ENCODE measurements around the gene OPCML.

The OPCML gene

GRCh38 chr11:133531971-133532651 lies at the start of gene OPCML:
OPCML (minus strand) TSS chr11:133532501.
- FAIRE-seq (no peak), DNase-seq (ENCODE audit: insufficient read length, low spot score) (no peak)

GRCh38 chr11:133581091-133581490 lies 48.8 kb upstream of the OPCML start:
- FAIRE-seq (no peak), DNase-seq (ENCODE audit: insufficient read length, low spot score) (no peak)

GRCh38 chr11:133579165-133580031 lies 47.1 kb upstream of the OPCML start:
- FAIRE-seq (no peak), DNase-seq (ENCODE audit: insufficient read length, low spot score) (no peak)

GRCh38 chr11:133577403-133577802 lies 45.1 kb upstream of the OPCML start:
- FAIRE-seq: no peak
- DNase-seq (ENCODE audit: insufficient read length, low spot score): no peak

GRCh38 chr11:133576351-133576750 lies 44.0 kb upstream of the OPCML start:
- DNase-seq (ENCODE audit: insufficient read length, low spot score) (no peak), FAIRE-seq (no peak)

GRCh38 chr11:133573081-133573480 lies 40.8 kb upstream of the OPCML start:
- no peak for FAIRE-seq
- DNase-seq (ENCODE audit: insufficient read length, low spot score): no peak

GRCh38 chr11:133570376-133570775 lies 38.1 kb upstream of the OPCML start:
- FAIRE-seq (no peak), DNase-seq (ENCODE audit: insufficient read length, low spot score) (no peak)

- FAIRE-seq (no peak), DNase-seq (ENCODE audit: insufficient read length, low spot score) (no peak)
Observed at GRCh38 chr11:133563505-133564025, 31.3 kb upstream of the OPCML start.

GRCh38 chr11:133560472-133560855 lies 28.2 kb upstream of the OPCML start:
- no peak for FAIRE-seq
- no peak for DNase-seq (ENCODE audit: insufficient read length, low spot score)

- FAIRE-seq (no peak), DNase-seq (ENCODE audit: insufficient read length, low spot score) (no peak)
Observed at GRCh38 chr11:133559833-133560471, 27.7 kb upstream of the OPCML start.

- FAIRE-seq (no peak), DNase-seq (ENCODE audit: insufficient read length, low spot score) (no peak)
Observed at GRCh38 chr11:133559382-133559781, 27.1 kb upstream of the OPCML start.

GRCh38 chr11:133555034-133555433 lies 22.7 kb upstream of the OPCML start:
- no peak for DNase-seq (ENCODE audit: insufficient read length, low spot score)
- no peak for FAIRE-seq

GRCh38 chr11:133553885-133554740 lies 21.8 kb upstream of the OPCML start:
- FAIRE-seq: no peak
- no peak for DNase-seq (ENCODE audit: insufficient read length, low spot score)

- no peak for FAIRE-seq
Observed at GRCh38 chr11:133552938-133553337, 20.6 kb upstream of the OPCML start.

GRCh38 chr11:133551064-133551463 lies 18.8 kb upstream of the OPCML start:
- DNase-seq (ENCODE audit: insufficient read length, low spot score) (no peak), FAIRE-seq (no peak)

More at GRCh38 chr11:133552938-133553337, 20.6 kb upstream of the OPCML start:
- no peak for DNase-seq (ENCODE audit: insufficient read length, low spot score)

GRCh38 chr11:133549826-133550225 lies 17.5 kb upstream of the OPCML start:
- DNase-seq (ENCODE audit: insufficient read length, low spot score) (no peak), FAIRE-seq (no peak)

GRCh38 chr11:133548641-133549040 lies 16.3 kb upstream of the OPCML start:
- no peak for FAIRE-seq
- no peak for DNase-seq (ENCODE audit: insufficient read length, low spot score)

- FAIRE-seq: no peak
Observed at GRCh38 chr11:133547808-133548494, 15.7 kb upstream of the OPCML start.

GRCh38 chr11:133545199-133545803 lies 13.0 kb upstream of the OPCML start:
- no peak for FAIRE-seq

More at GRCh38 chr11:133547808-133548494, 15.7 kb upstream of the OPCML start:
- no peak for DNase-seq (ENCODE audit: insufficient read length, low spot score)

More at GRCh38 chr11:133545199-133545803, 13.0 kb upstream of the OPCML start:
- no peak for DNase-seq (ENCODE audit: insufficient read length, low spot score)

All from GM19239 (cell line).